NCI-H2196 treated with DMSO at 0.1 percent for 48 hours (cell line): ENCODE measurements around the gene SOD2.
"Not testable (repeated sequence)": the region's sequence is repeated elsewhere in the genome, so short reads cannot be mapped to it uniquely, and the experiment has no call there.

Experiments
- DNase-seq: peaks from one replicate; lab custom pipeline; 2025; ENCODE audit not compliant: unreplicated experiment; lab: John Stamatoyannopoulos, UW

Gene SOD2

GRCh38 chr6:159716247-159717096, 23.4 kb upstream of the SOD2 start:
- no peak for DNase-seq

GRCh38 chr6:159715605-159716004, 22.6 kb upstream of the SOD2 start:
- DNase-seq = no peak

- no peak for DNase-seq
These were observed 22.1 kb upstream of the SOD2 start for GRCh38 chr6:159715166-159715565.

- no peak for DNase-seq
These were observed 21.4 kb upstream of the SOD2 start for GRCh38 chr6:159714404-159714803.

- no peak for DNase-seq
These were observed 20.9 kb upstream of the SOD2 start for GRCh38 chr6:159713984-159714383.

- not testable (repeated sequence) for DNase-seq
These were observed 19.3 kb upstream of the SOD2 start for GRCh38 chr6:159712389-159712788.

GRCh38 chr6:159710603-159711002, 17.6 kb upstream of the SOD2 start:
- DNase-seq = not testable (repeated sequence)

GRCh38 chr6:159701413-159701999, 8.5 kb upstream of the SOD2 start:
- no peak for DNase-seq

- DNase-seq = no peak
These were observed 7.9 kb upstream of the SOD2 start for GRCh38 chr6:159700970-159701369.

GRCh38 chr6:159695984-159696383, 2.9 kb upstream of the SOD2 start:
- DNase-seq = no peak

GRCh38 chr6:159693894-159694545, 979 bp upstream of the SOD2 start:
- no peak for DNase-seq

GRCh38 chr6:159692303-159693127, 526 bp downstream of the SOD2 start:
- DNase-seq = no peak

- DNase-seq = no peak
These were observed 1.1 kb downstream of the SOD2 start for GRCh38 chr6:159691963-159692287.

GRCh38 chr6:159691133-159691962, 1.7 kb downstream of the SOD2 start:
- no peak for DNase-seq

- DNase-seq = not testable (repeated sequence)
These were observed 2.9 kb downstream of the SOD2 start for GRCh38 chr6:159690135-159690534.

- DNase-seq = no peak
These were observed 4.0 kb downstream of the SOD2 start for GRCh38 chr6:159689001-159689400.

- DNase-seq = no peak
These were observed 4.7 kb downstream of the SOD2 start for GRCh38 chr6:159688266-159688905.

- no peak for DNase-seq
These were observed 5.7 kb downstream of the SOD2 start for GRCh38 chr6:159687341-159687740.

GRCh38 chr6:159686703-159687102, 6.3 kb downstream of the SOD2 start:
- no peak for DNase-seq

- DNase-seq = no peak
These were observed 7.0 kb downstream of the SOD2 start for GRCh38 chr6:159686040-159686439.
